Type B pancreatic cell (in vitro differentiated cells): Measurements from ENCODE around the gene TSC2. TPM values are rescaled to one million over a fixed set of nuclear protein-coding genes. Genes with fewer than 3 reads are reported as not detected.

Experiments
- DNase-seq: peaks from one replicate; pipeline ENCODE4 v3.0.0; 2021; ENCODE audit warnings: mixed read lengths; ENCODE audit not compliant: unreplicated experiment; ENCODE audit errors: extremely low spot score
- H3K27ac Mint-ChIP-seq: 2 replicates; pipeline ENCODE4 v1.8.0; 2021; ENCODE audit warnings: mild to moderate bottlenecking, mixed read lengths
- H3K27me3 Mint-ChIP-seq: 2 replicates; pipeline ENCODE4 v1.8.0; 2021; ENCODE audit warnings: mixed read lengths
- H3K36me3 Mint-ChIP-seq: 2 replicates; pipeline ENCODE4 v1.8.0; 2021; ENCODE audit warnings: mixed read lengths
- H3K4me1 Mint-ChIP-seq: one replicate; pipeline ENCODE4 v1.8.0; 2021; ENCODE audit warnings: mixed read lengths; ENCODE audit not compliant: unreplicated experiment
- H3K4me3 Mint-ChIP-seq: 2 replicates; pipeline ENCODE4 v1.8.0; 2021; ENCODE audit warnings: mild to moderate bottlenecking, mixed read lengths
- H3K9me3 Mint-ChIP-seq: 2 replicates; pipeline ENCODE4 v1.8.0; 2021; ENCODE audit warnings: mixed read lengths
- total RNA-seq: library from RNA; stranded (reverse); gene quantifications from 2 replicates; pipeline ENCODE4 v1.2.1, GENCODE V29; 2021; ENCODE audit warnings: low replicate concordance
- TF ChIP-seq, protein P1 (sequence below): fragments of 200-600 bp; sonication (generic); conservative IDR thresholded peaks from 2 replicates; pipeline ENCODE4 v1.5.0; 2021; ENCODE audit warnings: antibody characterized with exemption, mild to moderate bottlenecking

TSC2 gene
- total RNA-seq, 1 donor from 2014 or later = 208 TPM

DNA sequence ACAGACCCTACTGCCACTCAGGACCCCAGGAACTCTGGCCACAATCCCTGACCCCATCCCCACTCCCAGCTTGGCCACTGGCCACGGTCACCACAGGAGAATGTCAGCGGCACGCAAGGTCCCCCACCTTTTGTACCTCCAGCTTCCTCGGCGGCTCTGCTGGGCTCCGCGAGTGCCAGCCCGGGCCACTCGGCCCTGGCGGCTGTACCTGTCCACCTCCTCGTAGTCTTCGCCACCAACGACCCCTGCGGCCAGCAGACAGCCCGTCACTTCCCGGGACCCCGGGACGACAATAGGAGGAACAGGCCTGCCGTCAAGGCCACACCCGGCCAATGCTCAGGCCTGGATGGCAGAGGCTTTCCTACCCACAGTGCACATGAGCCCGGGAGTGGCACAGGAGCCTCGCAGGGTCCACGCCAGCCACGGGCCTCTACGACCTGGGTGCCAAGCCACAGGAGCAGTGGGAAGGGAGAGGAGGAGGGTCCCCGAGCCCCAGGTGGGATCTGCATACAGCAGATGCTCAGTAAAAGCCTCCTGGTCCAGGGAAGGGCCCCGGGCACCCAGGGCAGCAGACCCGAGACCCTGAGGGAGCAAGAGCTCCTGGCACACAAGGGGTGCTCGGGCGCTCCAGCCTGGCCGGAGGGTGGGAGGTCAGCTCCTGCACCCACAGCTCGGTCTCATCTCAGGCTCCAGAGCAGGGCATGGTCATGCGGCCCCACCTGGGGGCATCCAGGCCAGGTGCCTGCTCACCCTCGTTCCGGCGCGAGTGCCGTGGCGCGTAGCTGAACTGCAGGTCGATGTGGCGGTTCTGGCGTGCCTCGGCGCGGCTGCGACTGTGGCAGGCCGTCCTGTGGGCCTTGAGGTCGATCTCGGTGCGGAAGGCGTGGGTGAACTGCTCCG is 46.1 kb upstream of the TSC2 start:
- Mint-ChIP-seq H3K27ac (no peak overlapping the region), H3K4me1 (no peaks in the 10 kb centered on the region), H3K4me3 (no peak overlapping the region), H3K27me3 (no peaks in the 10 kb centered on the region), H3K9me3 (no peaks in the 10 kb centered on the region), H3K36me3 (peaks cover 3% of the 10 kb centered on the region)
- TF ChIP-seq, protein P1, sequence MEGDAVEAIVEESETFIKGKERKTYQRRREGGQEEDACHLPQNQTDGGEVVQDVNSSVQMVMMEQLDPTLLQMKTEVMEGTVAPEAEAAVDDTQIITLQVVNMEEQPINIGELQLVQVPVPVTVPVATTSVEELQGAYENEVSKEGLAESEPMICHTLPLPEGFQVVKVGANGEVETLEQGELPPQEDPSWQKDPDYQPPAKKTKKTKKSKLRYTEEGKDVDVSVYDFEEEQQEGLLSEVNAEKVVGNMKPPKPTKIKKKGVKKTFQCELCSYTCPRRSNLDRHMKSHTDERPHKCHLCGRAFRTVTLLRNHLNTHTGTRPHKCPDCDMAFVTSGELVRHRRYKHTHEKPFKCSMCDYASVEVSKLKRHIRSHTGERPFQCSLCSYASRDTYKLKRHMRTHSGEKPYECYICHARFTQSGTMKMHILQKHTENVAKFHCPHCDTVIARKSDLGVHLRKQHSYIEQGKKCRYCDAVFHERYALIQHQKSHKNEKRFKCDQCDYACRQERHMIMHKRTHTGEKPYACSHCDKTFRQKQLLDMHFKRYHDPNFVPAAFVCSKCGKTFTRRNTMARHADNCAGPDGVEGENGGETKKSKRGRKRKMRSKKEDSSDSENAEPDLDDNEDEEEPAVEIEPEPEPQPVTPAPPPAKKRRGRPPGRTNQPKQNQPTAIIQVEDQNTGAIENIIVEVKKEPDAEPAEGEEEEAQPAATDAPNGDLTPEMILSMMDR = no peak
- DNase-seq = no peak

DNA sequence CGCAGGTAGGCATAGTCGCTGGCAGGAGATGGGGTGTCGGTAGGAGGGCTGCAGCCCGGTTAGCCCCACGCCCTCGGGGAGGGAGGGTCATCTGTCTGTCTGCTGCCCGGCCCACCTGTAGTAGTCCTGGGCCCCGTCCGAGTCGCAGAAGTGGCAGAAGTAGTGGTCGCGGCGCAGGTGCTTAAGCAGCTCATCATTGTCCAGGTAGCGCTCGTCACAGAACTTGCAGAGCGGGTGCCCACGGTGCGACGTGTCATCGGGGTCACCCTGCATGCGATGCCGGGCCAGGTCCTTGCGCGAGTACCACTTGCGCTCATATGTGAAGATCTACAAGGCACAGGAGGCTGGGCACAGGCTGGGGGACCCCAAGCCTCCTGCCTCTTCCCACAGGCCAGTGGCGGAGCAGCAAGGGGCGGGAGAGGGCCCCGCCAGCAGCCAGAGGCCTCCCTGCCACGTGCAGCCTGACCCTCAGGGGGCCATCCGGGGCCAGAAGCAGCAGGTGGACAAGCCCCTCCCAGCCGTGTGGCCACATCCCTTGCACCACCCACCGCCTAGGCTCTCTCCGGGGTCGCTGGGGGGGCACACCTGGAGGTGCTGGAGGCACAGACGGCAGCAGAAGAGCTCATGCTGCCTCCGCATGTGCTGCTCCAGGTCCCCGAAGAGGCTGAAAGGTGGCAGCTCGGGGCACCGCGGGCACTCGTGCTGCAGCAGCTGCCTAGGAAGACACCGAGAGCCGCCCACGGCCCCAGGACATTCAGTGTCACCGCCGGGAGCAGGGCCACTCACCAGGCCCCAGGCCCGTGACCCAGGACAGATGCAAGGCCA is 45.2 kb upstream of the TSC2 start:
- DNase-seq = no peak
- no peak overlapping the region for H3K4me3 Mint-ChIP-seq
- no peaks in the 10 kb centered on the region for H3K36me3 Mint-ChIP-seq
- H3K27ac Mint-ChIP-seq = no peak overlapping the region
- H3K27me3 Mint-ChIP-seq = no peaks in the 10 kb centered on the region
- TF ChIP-seq, protein P1 = no peak
- H3K9me3 Mint-ChIP-seq = no peaks in the 10 kb centered on the region
- H3K4me1 Mint-ChIP-seq = no peaks in the 10 kb centered on the region

DNA sequence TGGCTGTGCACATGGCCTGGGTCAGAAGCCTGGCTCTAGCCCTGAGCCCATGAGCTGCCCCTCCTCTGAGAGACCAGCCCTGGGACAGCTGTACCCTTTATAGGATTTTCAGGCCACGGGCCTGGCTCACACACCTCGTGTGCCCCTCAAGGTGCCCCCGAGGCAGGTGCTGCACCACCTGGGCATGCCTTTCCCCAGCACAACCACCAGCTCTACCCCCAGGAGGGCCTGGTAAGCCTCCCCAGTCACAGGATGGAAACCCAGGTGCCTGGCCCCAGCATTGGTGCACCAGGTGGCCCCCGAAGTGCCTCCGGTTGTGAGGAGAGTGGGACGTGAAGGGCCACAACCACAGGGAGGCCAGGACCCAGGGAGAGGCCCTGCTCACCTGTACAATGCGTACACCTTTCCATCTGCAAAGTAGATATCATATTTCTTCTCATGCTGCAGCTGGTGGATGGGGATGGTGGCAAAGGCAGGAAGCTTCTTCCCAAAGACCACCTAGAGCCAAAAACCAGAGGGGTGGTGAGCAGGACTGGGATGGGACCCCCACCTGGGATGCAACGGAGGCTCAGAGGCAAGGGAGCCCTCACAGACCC is 44.5 kb upstream of the TSC2 start:
- Mint-ChIP-seq H3K27me3 (no peaks in the 10 kb centered on the region), H3K4me1 (peaks cover 2% of the 10 kb centered on the region), H3K36me3 (no peaks in the 10 kb centered on the region), H3K4me3 (no peak overlapping the region), H3K27ac (no peak overlapping the region), H3K9me3 (no peaks in the 10 kb centered on the region)
- DNase-seq = no peak
- TF ChIP-seq, protein P1 = no peak

DNA sequence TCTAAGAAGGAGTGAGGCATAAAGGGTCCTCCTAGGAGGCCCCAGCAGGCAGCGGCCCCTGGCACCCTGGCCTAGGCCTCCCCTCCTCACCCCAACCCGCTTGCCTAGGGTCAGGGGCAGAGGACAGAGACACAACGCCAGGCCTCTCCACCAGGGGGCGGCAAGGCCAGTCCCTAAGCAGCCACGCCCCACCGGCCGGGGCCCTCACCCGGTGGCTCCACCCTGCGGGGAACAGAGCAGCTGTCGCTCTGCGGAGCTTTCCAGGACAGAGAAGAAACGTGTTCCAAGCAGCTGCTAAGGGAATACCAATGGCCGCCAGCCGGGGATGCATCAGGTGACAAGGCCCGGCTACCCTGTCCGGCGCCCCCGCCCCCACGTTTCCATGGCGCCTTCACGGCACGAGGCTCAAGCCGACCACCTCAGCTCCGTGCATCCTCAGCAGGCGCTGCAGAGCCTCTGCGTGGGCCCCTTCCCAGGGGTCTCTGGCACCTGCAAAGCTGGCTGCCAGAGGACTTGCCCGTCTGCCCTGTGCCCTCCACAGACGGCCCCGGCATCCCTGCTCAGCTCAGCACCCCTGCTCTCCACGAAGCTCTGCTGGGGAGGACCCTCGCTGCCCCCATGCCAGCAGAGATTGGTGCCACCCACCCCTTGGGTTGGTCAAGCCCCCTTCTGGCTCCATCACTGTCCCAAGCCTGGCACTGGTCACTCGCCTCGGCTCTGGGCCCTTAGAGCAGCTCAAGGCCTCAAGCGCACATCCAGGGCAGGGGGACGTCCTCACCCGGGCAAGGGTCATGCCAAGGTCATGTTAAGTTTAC is 43.8 kb upstream of the TSC2 start:
- Mint-ChIP-seq H3K4me3 (no peak overlapping the region), H3K4me1 (peaks cover 8% of the 10 kb centered on the region), H3K27ac (no peak overlapping the region), H3K36me3 (no peaks in the 10 kb centered on the region), H3K27me3 (no peaks in the 10 kb centered on the region), H3K9me3 (no peaks in the 10 kb centered on the region)
- peak; percentile 93 for DNase-seq
- TF ChIP-seq, protein P1 = peak; percentile 97
